GM18907 (cell line): ENCODE measurements around the gene DLG5.

Experiments used
- ATAC-seq: cut with Tn5 transposase; IDR thresholded peaks from one replicate; pipeline ENCODE4 v1.9.1; 2021; ENCODE audit warnings: mild to moderate bottlenecking, moderate library complexity; ENCODE audit not compliant: unreplicated experiment

Gene DLG5

GRCh38 chr10:77798940-77799339, 127.6 kb downstream of the DLG5 start:
- ATAC-seq, result no peak

- no peak for ATAC-seq
Observed at GRCh38 chr10:77796311-77796915, 130.1 kb downstream of the DLG5 start.

- ATAC-seq, result no peak
Observed at GRCh38 chr10:77795426-77796055, 131.0 kb downstream of the DLG5 start.

- no peak for ATAC-seq
Observed at GRCh38 chr10:77794256-77795142, 132.1 kb downstream of the DLG5 start.

- no peak for ATAC-seq
Observed at GRCh38 chr10:77793831-77794230, 132.7 kb downstream of the DLG5 start.

- ATAC-seq, result no peak
Observed at GRCh38 chr10:77792155-77792554, 134.4 kb downstream of the DLG5 start.

GRCh38 chr10:77791506-77791905, 135.0 kb downstream of the DLG5 start:
- ATAC-seq, result no peak

GRCh38 chr10:77789861-77790260, 136.7 kb downstream of the DLG5 start:
- ATAC-seq, result no peak

GRCh38 chr10:77789016-77789415, 137.5 kb downstream of the DLG5 start:
- no peak for ATAC-seq

- no peak for ATAC-seq
Observed at GRCh38 chr10:77788496-77789010, 138.0 kb downstream of the DLG5 start.

GRCh38 chr10:77787440-77787839, 139.1 kb downstream of the DLG5 start:
- ATAC-seq, result no peak

- no peak for ATAC-seq
Observed at GRCh38 chr10:77784856-77785255, 141.7 kb downstream of the DLG5 start.

GRCh38 chr10:77782328-77783061, 144.1 kb downstream of the DLG5 start:
- no peak for ATAC-seq

- no peak for ATAC-seq
Observed at GRCh38 chr10:77781451-77782327, 144.9 kb downstream of the DLG5 start.

GRCh38 chr10:77780180-77780579, 146.4 kb downstream of the DLG5 start:
- no peak for ATAC-seq

- no peak for ATAC-seq
Observed at GRCh38 chr10:77776487-77776886, 150.1 kb downstream of the DLG5 start.

GRCh38 chr10:77774940-77775391, 151.6 kb downstream of the DLG5 start:
- ATAC-seq, result no peak

- no peak for ATAC-seq
Observed at GRCh38 chr10:77773631-77774426, 152.7 kb downstream of the DLG5 start.
